H1 (cell line): ENCODE data around the gene FLOT1. TPM values are rescaled to one million over a fixed set of nuclear protein-coding genes. Genes with fewer than 3 reads are reported as not detected.

Experiments used
- ASH2L ChIP-seq: fragments of 200-600, 300-600 bp; sonication (generic); IDR thresholded peaks from one replicate; pipeline ENCODE4 v1.7.1; 2017; ENCODE audit warnings: low read length
- BACH1 ChIP-seq: IDR thresholded peaks from 2 replicates; pipeline ENCODE4 v1.6.1; 2012; ENCODE audit warnings: low read length, improper control_type of control experiment
- BCL11A ChIP-seq, 2 experiments: IDR thresholded peaks; one replicate each; pipeline ENCODE4 v1.6.1; 2011; ENCODE audit warnings: low read depth in 2 of 2, low read length in 2 of 2, mild to moderate bottlenecking in 2 of 2
- CHD2 ChIP-seq: IDR thresholded peaks from 2 replicates; pipeline ENCODE4 v1.6.1; 2012; ENCODE audit warnings: low read length, improper control_type of control experiment
- CTBP2 ChIP-seq: IDR thresholded peaks from 2 replicates; pipeline ENCODE4 v1.7.0; 2011; ENCODE audit warnings: borderline replicate concordance, mild to moderate bottlenecking, moderate library complexity, mixed read lengths, low read length; ENCODE audit not compliant: insufficient read depth, insufficient read length
- FOSL1 ChIP-seq: IDR thresholded peaks from 2 replicates; pipeline ENCODE4 v1.6.1; 2011; ENCODE audit warnings: mild to moderate bottlenecking, low read depth, low read length, moderate library complexity; ENCODE audit not compliant: insufficient read depth
- HDAC2 ChIP-seq, 2 experiments: fragments of 300-600 bp in 1 of 2; sonication (generic) in 1 of 2; IDR thresholded peaks; 2 replicates each; pipeline ENCODE4 v1.6.1; 2011 to 2012; ENCODE audit warnings: low read depth in 2 of 2, low read length in 2 of 2, mild to moderate bottlenecking in 2 of 2, moderate library complexity in 2 of 2, borderline replicate concordance in 1 of 2, inconsistent platforms in 1 of 2
- JUND ChIP-seq: IDR thresholded peaks from 2 replicates; pipeline ENCODE4 v1.6.1; 2011; ENCODE audit warnings: mild to moderate bottlenecking, improper control_type of control experiment, low read length
- KDM1A ChIP-seq: fragments of 200-600, 300-600 bp; sonication (generic); IDR thresholded peaks from 2 replicates; pipeline ENCODE4 v1.7.1; 2016; ENCODE audit warnings: mild to moderate bottlenecking, low read length, borderline replicate concordance
- KDM5A ChIP-seq: fragments of 200-600 bp; IDR thresholded peaks from 2 replicates; pipeline ENCODE4 v1.7.1; 2012; ENCODE audit warnings: mild to moderate bottlenecking, low read length, inconsistent platforms, mixed read lengths
- PHF8 ChIP-seq: fragments of 200-600 bp; sonication (generic); conservative IDR thresholded peaks from 2 replicates; pipeline ENCODE4 v1.7.1; 2012; ENCODE audit warnings: low read depth, mild to moderate bottlenecking, inconsistent platforms, low read length, moderate library complexity
- POLR2A ChIP-seq, 2 experiments: IDR thresholded peaks; 1 replicate in 1 of 2; 2 replicates in 1 of 2; pipeline ENCODE4 v1.6.1; 2011; ENCODE audit warnings: low read depth in 2 of 2, low read length in 2 of 2, mild to moderate bottlenecking in 2 of 2; ENCODE audit errors: control extremely low read depth in 1 of 2
- RAD21 ChIP-seq, 2 experiments: IDR thresholded peaks in 1 of 2; conservative IDR thresholded peaks in 1 of 2; 2 replicates each; pipeline ENCODE4 v1.6.1; 2011; ENCODE audit warnings: low read depth in 2 of 2, low read length in 2 of 2, improper control_type of control experiment in 1 of 2, inconsistent platforms in 1 of 2, mild to moderate bottlenecking in 1 of 2, moderate library complexity in 1 of 2
- RNF2 ChIP-seq: fragments of 200-900, 300-1000 bp; sonication (generic); IDR thresholded peaks from 2 replicates; pipeline ENCODE4 v1.7.1; 2016; ENCODE audit warnings: borderline replicate concordance, low read depth, mild to moderate bottlenecking, antibody characterized with exemption, low read length; ENCODE audit not compliant: poor library complexity, severe bottlenecking; ENCODE audit errors: missing control alignments
- SAP30 ChIP-seq: fragments of 300-600 bp; sonication (generic); IDR thresholded peaks from 2 replicates; pipeline ENCODE4 v1.7.1; 2012; ENCODE audit warnings: low read length, moderate library complexity, mild to moderate bottlenecking, inconsistent platforms; ENCODE audit not compliant: insufficient read depth, insufficient replicate concordance
- SIRT6 ChIP-seq: IDR thresholded peaks from one replicate; pipeline ENCODE4 v1.7.1; 2012; ENCODE audit warnings: low read length, inconsistent platforms
- TAF1 ChIP-seq: IDR thresholded peaks from 2 replicates; pipeline ENCODE4 v1.6.1; 2011; ENCODE audit warnings: mild to moderate bottlenecking, low read depth, low read length
- YY1 ChIP-seq: IDR thresholded peaks from 2 replicates; pipeline ENCODE4 v1.6.1; 2011; ENCODE audit warnings: low read depth, mild to moderate bottlenecking, low read length
- polyA plus RNA-seq, 7 experiments: library from polyadenylated mRNA; depleted of rRNA in 3 of 7; stranded (reverse) in 5 of 7; unstranded in 2 of 7; fragments of >200 nt in 5 of 7; fragments of 200-250 nt in 2 of 7; gene quantifications; 1 replicate in 5 of 7; 2 replicates in 1 of 7; 4 replicates in 1 of 7; pipeline versions ENCODE4 v1.2.1 to v1.2.3, GENCODE V29; 2011 to 2013; ENCODE audit warnings: missing spikeins in 2 of 7, mixed read lengths in 2 of 7
- total RNA-seq: library from RNA; stranded (reverse); fragmentation: NEBNext Ultra II Directional; extraction: Animal tissue kit (Norgen Biotek cat#: 25700); gene quantifications from 2 replicates; pipeline ENCODE4 v1.2.1, GENCODE V29; 2021
- TF ChIP-seq, protein P1 (sequence below), 3 experiments: IDR thresholded peaks; 1 replicate in 2 of 3; 2 replicates in 1 of 3; pipeline versions ENCODE4 v1.5.1 to v1.6.1; 2011; ENCODE audit warnings: low read length in 3 of 3, mild to moderate bottlenecking in 3 of 3, inconsistent platforms in 2 of 3, low read depth in 1 of 3, moderate library complexity in 1 of 3; ENCODE audit not compliant: insufficient read depth in 1 of 3; ENCODE audit errors: control extremely low read depth in 1 of 3

FLOT1 gene
- total and polyA plus RNA-seq, 2 of the 8 experiments (the other 6 are each of a cell fraction or from before 2014, with no cell fraction given), result 87.5 to 88.1 TPM

DNA sequence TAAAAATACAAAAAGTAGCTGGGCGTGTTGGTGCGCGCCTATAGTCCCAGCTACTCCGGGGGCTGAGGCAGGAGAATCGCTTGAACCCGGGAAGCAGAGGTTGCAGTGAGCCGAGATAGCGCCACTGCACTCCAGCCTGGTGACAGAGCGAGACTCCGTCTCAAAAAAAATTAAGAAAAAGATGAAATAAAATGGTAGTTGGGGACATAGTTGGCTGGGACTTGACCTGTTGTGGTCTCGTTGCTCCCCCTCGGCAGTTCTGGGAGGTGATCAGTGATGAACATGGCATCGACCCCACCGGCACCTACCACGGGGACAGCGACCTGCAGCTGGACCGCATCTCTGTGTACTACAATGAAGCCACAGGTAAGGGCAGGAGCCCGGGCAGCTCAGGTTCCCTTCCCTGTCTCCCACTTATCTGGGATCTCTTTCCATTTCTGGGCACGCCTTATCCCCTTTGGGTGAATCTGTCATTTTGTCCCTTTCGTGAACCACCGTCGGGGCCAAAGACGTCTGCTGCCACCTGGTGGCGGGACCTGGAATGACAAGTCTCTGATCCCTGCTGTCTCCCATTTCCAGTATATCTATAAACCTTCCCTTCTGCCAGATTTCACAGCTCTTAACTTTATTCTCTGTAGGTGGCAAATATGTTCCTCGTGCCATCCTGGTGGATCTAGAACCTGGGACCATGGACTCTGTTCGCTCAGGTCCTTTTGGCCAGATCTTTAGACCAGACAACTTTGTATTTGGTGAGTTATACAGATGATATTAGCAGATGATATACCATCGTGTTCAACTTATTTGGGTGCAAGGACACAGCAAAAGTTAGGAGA is 20.0 kb downstream of the FLOT1 start (continued):
- no peak for TF ChIP-seq RNF2
- peak; percentile 53; the same call in 1 of the 2 replicates for TF ChIP-seq YY1
- TF ChIP-seq CTBP2, result no peak
- 0 out of 2 replicates have a peak, but pooled peaks have one; percentile 29 for TF ChIP-seq CHD2
- TF ChIP-seq, protein P1, sequence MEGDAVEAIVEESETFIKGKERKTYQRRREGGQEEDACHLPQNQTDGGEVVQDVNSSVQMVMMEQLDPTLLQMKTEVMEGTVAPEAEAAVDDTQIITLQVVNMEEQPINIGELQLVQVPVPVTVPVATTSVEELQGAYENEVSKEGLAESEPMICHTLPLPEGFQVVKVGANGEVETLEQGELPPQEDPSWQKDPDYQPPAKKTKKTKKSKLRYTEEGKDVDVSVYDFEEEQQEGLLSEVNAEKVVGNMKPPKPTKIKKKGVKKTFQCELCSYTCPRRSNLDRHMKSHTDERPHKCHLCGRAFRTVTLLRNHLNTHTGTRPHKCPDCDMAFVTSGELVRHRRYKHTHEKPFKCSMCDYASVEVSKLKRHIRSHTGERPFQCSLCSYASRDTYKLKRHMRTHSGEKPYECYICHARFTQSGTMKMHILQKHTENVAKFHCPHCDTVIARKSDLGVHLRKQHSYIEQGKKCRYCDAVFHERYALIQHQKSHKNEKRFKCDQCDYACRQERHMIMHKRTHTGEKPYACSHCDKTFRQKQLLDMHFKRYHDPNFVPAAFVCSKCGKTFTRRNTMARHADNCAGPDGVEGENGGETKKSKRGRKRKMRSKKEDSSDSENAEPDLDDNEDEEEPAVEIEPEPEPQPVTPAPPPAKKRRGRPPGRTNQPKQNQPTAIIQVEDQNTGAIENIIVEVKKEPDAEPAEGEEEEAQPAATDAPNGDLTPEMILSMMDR (IDR thresholded peaks at IDR 0.05; ENCODE audit: control extremely low read depth in 1 of 3, insufficient read depth in 1 of 3, low read depth in 1 of 3, low read length in 3 of 3), result peak; percentile 85 to 88 (median 87)
- peak; percentile 61 to 77; a peak in 2 of 3 replicates for TF ChIP-seq POLR2A (IDR thresholded peaks at IDR 0.05; ENCODE audit: control extremely low read depth in 1 of 2, low read depth in 2 of 2, low read length in 2 of 2)
- TF ChIP-seq FOSL1, result no peak
- no peak for TF ChIP-seq ASH2L
- TF ChIP-seq SIRT6, result no peak
- peak; percentile 71 to 80 for TF ChIP-seq RAD21 (IDR thresholded peaks at IDR 0.05 in 1 of 2, conservative IDR thresholded peaks at IDR 0.05 in 1 of 2; ENCODE audit: low read depth in 2 of 2, low read length in 2 of 2)
- no peak for TF ChIP-seq JUND
- TF ChIP-seq PHF8, result 0 out of 2 replicates have a peak, but pooled peaks have one; percentile 4
- TF ChIP-seq HDAC2 (IDR thresholded peaks at IDR 0.05; ENCODE audit: borderline replicate concordance in 1 of 2, low read depth in 2 of 2, low read length in 2 of 2), result 0 out of 4 replicates have a peak, but pooled peaks of 1 of the 2 experiments have one; percentile 36
- TF ChIP-seq KDM1A, result no peak
- 0 out of 2 replicates have a peak, but pooled peaks have one; percentile 38 for TF ChIP-seq BACH1
- 0 out of 2 replicates have a peak, but pooled peaks have one; percentile 31 for TF ChIP-seq KDM5A
- no peak for TF ChIP-seq BCL11A (IDR thresholded peaks at IDR 0.05; ENCODE audit: low read depth in 2 of 2, low read length in 2 of 2)
- TF ChIP-seq TAF1, result 0 out of 2 replicates have a peak, but pooled peaks have one; percentile 49
- peak; percentile 46 for TF ChIP-seq SAP30
